ENCODE results near the gene COL18A1.

COL18A1 gene

GRCh38 chr21:45546636-45547544, 141.9 kb downstream of the COL18A1 start:
- no peak for DNase-seq (ENCODE audit: low spot score)

- DNase-seq (ENCODE audit: low spot score): no peak
Observed at GRCh38 chr21:45547545-45547900, 142.6 kb downstream of the COL18A1 start.

- no peak for DNase-seq (ENCODE audit: low spot score)
Observed at GRCh38 chr21:45548711-45549491, 143.9 kb downstream of the COL18A1 start.

- DNase-seq (ENCODE audit: low spot score): no peak
Observed at GRCh38 chr21:45549626-45550463, 144.9 kb downstream of the COL18A1 start.

GRCh38 chr21:45550522-45551210, 145.7 kb downstream of the COL18A1 start:
- DNase-seq (ENCODE audit: low spot score): no peak

- peak; percentile 48 for DNase-seq (ENCODE audit: low spot score)
Observed at GRCh38 chr21:45551316-45551715, 146.4 kb downstream of the COL18A1 start.

GRCh38 chr21:45551783-45552695, 147.1 kb downstream of the COL18A1 start:
- DNase-seq (ENCODE audit: low spot score): no peak

- no peak for DNase-seq (ENCODE audit: low spot score)
Observed at GRCh38 chr21:45552696-45553391, 147.9 kb downstream of the COL18A1 start.

GRCh38 chr21:45554477-45555175, 149.7 kb downstream of the COL18A1 start:
- DNase-seq (ENCODE audit: low spot score): peak; percentile 94

- DNase-seq (ENCODE audit: low spot score): no peak
Observed at GRCh38 chr21:45555251-45555556, 150.2 kb downstream of the COL18A1 start.

GRCh38 chr21:45555557-45556301, 150.8 kb downstream of the COL18A1 start:
- peak; percentile 95 for DNase-seq (ENCODE audit: low spot score)

- no peak for DNase-seq (ENCODE audit: low spot score)
Observed at GRCh38 chr21:45556302-45556644, 151.3 kb downstream of the COL18A1 start.

GRCh38 chr21:45556645-45557615, 152.0 kb downstream of the COL18A1 start:
- DNase-seq (ENCODE audit: low spot score): no peak

- no peak for DNase-seq (ENCODE audit: low spot score)
Observed at GRCh38 chr21:45557616-45558043, 152.7 kb downstream of the COL18A1 start.

- DNase-seq (ENCODE audit: low spot score): no peak
Observed at GRCh38 chr21:45558044-45558721, 153.2 kb downstream of the COL18A1 start.

- no peak for DNase-seq (ENCODE audit: low spot score)
Observed at GRCh38 chr21:45559216-45560105, 154.5 kb downstream of the COL18A1 start.

Data from GM03348 (cell line).